GM18508 (cell line): Measurements from ENCODE around the gene MBOAT7.
"Not testable (repeated sequence)": the region's sequence is repeated elsewhere in the genome, so short reads cannot be mapped to it uniquely, and the experiment has no call there.

ENCODE experiments used
- ATAC-seq: cut with Tn5 transposase; IDR thresholded peaks from one replicate; pipeline ENCODE4 v1.9.1; 2021; ENCODE audit warnings: moderate number of reproducible peaks; ENCODE audit not compliant: insufficient read depth, unreplicated experiment

Gene MBOAT7

DNA sequence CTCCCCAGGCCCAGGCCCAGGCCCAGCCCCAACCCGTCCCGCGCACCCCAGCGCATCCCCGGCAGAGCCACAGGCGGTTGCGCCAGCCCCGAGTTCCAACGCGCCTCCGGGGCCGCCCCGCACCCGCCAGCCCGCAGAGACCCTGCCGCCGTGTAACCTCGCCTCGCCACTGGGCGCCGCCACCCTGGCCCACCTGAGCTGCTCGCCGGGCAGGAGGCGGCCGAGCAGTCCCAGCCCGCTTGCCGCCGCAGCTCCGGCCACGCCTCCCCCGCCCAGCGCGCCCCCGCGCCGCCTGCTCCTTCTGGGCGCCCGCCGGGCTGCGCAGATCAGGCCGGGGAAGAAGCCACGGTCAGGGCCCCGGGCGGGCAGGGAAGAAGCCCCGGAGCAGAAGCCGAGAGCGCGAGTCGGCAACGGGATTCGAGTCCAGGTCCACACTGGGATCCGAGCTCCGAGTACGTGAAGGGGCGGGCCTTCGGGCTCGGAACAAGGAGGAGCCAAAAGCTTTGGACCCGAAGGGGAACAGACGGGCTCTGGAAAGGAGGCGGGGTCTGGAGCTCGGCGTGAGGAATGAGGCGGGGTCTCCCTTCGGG is at the start of gene MBOAT7:
Gene MBOAT7, minus strand, starts transcription at position 436 of the 590 bp plus-strand sequence. CDS start 1,072 bp downstream, outside the sequence.
- ATAC-seq: peak; percentile 1

GRCh38 chr19:54233941-54234340 is 44.6 kb upstream of the MBOAT7 start:
- ATAC-seq: no peak

GRCh38 chr19:54231077-54231931 is 41.9 kb upstream of the MBOAT7 start:
- ATAC-seq: no peak

DNA sequence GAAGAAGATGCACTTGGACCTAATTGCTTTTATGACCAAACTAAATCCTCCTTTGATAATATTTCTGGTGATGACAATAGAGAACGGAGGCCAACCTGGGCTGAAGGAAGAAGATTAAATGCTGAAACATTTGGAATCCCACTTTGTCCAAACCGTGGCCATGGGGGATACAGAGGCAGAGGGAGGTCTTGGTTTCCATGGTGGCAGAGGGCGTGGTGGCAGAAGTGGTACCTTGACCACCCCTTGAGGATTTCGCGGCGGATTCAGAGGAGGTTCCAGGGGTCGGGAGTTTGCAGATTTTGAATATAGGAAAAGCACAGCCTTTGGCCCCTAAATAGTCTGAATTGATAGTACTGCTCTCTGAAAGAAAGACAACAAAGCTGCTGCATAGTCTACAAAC is 40.7 kb upstream of the MBOAT7 start:
- ATAC-seq: no peak

DNA sequence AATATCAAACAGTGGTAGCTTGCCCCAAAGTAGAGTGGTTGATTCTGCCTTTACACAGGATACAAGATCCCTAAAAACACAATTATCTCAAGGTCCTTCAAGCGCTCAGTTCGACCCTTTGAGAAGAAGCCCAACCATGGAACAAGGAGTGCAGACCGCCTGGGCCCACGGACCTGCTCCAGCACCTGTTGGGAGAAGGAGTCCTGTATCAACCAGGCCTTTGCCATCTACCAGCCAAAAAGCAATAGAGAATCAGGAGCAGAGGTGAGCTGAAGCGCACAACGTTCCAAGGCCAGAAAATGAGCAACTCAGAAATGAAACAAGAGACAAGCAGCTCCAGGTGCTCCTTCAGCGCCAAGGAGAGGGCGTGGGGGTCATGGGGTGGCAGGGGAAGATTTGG is 39.8 kb upstream of the MBOAT7 start:
- ATAC-seq: no peak

- not testable (repeated sequence) for ATAC-seq
These were observed 35.2 kb upstream of the MBOAT7 start for GRCh38 chr19:54224619-54225018.

DNA sequence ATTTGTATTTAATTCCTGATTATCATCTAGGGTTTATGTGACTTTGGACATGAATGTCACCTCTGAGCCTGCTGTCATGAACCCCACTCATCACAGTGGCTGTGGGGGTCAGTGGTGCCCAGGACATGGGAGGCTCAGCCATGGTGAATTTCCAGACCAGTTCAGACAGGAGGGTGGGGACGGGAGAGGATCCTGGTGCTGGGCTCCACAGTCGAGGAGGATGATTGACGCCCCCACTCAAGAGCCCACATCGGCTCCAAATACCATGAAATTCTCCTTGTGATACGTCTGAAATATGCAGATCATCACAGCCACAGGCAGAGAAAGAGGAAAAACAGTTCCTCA is 34.5 kb upstream of the MBOAT7 start:
- not testable (repeated sequence) for ATAC-seq

GRCh38 chr19:54223277-54223936 is 34.0 kb upstream of the MBOAT7 start:
- not testable (repeated sequence) for ATAC-seq

DNA sequence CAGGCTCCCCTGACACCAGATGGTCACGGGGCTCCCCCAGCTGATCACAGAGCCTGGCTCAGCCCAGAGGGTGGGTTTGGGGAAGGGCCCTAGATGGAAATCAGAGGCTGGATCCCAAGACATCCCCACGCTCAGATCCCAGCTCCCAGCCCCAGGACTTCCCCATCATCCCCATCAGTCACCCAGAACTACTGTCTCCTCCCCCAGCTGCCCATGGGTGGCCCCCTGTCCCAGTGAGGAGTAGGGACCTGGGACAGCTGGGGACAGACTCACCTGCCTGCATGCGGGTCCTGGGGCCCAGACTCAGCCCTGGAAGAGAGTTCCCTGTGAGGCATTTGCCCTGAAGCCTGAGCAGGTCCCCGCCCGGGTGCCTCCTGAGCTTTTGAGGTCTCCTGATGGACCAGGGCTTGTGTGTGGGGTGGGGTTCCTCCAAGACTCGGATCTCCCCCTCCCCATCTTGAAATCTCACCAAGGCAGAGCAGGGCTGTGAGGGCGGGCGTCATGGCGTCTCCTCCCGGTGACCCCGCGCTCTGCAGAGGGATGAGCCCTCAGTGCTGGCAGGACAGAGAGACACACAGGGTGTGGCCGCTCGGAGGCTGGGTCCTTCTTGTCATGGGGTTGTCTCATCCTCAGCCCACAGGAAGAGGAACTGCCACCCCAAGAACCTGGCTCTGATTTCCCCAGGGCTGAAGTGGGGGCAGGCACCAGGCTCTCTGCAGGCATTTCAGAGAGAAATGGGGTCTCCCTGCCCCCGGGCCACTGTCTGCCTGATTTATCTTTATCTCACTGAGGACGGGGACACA is 33.3 kb upstream of the MBOAT7 start, which contains the start of gene LILRB3:
Gene LILRB3, minus strand, starts transcription at position 534 of the 803 bp plus-strand sequence. Its CDS starts 31 bp downstream, at position 503.
- not testable (repeated sequence) for ATAC-seq

GRCh38 chr19:54221947-54222346 is 32.6 kb upstream of the MBOAT7 start:
- ATAC-seq: not testable (repeated sequence)

DNA sequence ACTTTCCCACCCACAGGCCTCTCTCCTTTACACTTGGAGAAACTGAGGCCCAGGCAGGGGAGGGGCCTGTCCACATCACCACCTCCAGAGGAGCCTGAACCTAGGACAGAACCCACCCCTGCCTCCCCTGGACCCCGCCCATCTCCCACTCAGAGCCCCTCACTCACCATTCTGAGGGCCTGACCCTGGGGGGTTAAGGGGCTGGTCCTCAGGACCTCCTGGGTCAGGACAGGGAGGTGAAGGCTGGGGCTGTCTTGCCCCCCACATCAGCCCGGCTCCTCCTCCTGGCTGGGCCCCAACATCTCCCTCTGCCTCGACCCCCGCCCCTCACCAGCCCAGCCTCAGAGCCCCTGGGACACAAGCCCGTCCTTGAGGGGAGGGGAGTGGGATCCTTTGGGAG is 30.3 kb upstream of the MBOAT7 start:
- not testable (repeated sequence) for ATAC-seq

DNA sequence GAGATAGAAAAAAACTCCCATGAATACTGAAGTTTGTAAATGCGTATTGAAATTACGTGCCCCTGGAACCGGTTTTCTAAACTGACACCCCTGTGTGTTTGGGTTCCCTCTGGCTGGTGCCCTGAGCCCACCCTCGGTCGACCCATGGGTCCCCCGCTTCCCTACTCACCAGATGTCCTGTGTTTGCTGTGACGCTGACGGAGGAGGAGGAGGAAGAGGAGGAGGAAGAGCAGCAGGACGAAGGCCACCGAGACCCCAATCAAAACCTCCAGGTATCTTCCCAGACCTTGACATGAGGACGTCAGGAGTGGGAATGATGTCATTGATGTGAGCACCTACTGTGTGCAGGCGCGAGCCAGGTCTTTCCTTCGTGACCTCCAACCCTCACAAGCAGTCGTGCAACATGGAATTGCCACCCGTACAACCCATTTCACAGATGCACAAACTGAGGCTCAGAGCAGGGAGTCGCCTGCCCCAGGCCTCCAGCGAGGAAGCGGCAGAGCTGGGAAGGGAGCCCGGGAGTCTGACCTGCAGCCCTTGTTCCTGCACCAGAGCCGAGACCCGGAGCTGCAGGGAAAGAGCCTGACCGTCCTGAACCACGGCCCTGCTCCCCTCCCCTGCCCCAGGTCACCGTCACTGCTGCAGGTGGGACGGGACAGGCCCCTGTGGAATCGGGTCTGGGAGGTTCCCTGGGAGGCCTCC is 29.7 kb upstream of the MBOAT7 start:
- no peak for ATAC-seq

DNA sequence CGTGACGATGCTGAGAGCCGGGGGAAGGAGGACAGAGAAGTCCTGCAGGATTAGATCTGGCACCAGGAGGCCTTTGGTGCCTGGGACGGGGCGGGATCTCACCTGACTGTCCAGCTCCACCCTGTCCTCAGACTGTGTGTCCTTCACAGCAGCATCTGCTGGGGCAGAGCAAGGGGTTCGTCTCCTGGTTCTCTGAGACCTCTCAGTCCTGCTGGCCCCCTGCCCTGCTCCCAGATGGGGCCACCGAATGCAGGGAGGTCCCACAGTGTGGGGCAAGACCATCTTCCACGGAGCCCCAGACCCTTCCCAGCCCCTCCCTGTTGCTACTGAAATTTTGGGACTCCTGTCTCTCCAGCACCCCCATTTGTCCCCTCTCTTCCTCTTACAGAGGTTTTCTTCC is 28.9 kb upstream of the MBOAT7 start:
- ATAC-seq: no peak

DNA sequence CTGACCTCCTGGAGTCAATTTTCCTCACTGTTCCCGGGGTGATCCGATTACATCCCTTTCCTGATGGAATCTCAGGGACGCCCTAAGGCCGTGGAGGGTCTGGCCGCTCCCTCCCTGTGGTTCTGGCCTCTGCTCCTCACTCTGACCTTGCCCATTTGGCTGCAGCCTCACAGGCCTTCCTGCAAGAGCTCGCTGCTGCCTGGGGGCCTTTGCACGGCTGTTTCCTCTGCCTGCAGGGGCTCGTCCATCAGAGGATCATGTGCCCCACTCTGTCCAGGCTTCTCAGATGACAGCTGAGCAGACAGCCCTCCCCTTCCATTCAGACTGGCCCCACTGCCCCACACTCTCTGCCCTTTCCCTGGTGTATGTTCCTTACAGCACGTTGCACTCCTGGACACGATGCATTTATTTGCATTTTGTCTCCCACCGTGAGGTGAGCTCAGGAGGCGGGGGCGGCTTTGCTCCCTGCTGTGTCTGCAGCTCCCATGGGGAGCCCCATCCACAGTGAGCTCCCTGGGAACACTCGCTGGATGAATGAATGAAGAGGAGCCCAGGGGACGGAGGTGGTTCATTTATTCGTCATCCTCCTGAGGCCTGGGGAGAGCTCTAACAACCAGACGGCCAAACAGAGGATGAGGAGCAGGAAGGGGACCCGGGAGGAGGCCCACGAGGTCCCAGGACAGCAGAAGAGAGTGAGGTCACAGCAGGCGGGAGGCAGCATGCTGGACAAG is 28.3 kb upstream of the MBOAT7 start:
- ATAC-seq: not testable (repeated sequence)

- ATAC-seq: no peak
These were observed 27.5 kb upstream of the MBOAT7 start for GRCh38 chr19:54216869-54217268.

DNA sequence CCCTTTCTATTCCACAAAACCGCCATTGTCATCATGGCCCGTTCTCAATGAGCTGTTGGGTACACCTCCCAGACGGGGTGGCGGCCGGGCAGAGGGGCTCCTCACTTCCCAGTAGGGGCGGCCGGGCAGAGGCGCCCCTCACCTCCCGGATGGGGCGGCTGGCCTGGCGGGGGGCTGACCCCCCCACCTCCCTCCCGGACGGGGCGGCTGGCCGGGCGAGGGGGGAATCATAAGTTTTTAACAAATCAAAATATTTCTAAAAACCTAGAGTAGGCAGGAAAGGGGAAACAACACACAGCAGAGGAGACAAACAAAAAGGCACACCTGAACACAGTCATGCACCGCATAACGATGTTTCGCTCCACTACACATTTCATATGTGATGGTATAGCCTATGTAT is 25.4 kb upstream of the MBOAT7 start:
- ATAC-seq: not testable (repeated sequence)

- ATAC-seq: not testable (repeated sequence)
These were observed 24.8 kb upstream of the MBOAT7 start for GRCh38 chr19:54214217-54214616.

- ATAC-seq: no peak
These were observed 21.9 kb upstream of the MBOAT7 start for GRCh38 chr19:54211235-54211634.
